ENCODE data around the gene WNT5A. TPM values are rescaled to one million over a fixed set of nuclear protein-coding genes. Genes with fewer than 3 reads are reported as not detected.

Gene WNT5A
- total RNA-seq, 1 experiment from 2014 or later, result 1.1 TPM

DNA sequence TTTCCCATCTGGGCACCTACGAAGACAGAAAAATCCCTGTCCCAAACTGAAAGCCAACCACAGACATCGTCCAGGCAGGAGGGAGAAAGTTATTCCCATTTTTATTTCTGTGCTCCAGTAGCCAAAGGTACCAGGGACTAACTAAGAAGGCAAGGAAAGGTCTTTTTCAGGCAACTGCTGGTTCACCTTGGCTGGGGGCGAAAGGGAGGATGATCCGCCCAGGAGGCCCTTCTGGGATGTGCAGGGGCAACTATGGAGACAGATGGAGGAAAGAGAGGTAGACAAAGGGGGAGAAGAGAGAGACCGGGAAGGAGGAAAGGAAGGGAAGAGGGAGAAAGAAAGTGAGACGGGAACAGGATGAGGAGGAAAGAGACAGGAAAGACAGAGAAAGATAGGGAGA, 13.3 kb downstream of the WNT5A start:
- TF ChIP-seq, protein P1, sequence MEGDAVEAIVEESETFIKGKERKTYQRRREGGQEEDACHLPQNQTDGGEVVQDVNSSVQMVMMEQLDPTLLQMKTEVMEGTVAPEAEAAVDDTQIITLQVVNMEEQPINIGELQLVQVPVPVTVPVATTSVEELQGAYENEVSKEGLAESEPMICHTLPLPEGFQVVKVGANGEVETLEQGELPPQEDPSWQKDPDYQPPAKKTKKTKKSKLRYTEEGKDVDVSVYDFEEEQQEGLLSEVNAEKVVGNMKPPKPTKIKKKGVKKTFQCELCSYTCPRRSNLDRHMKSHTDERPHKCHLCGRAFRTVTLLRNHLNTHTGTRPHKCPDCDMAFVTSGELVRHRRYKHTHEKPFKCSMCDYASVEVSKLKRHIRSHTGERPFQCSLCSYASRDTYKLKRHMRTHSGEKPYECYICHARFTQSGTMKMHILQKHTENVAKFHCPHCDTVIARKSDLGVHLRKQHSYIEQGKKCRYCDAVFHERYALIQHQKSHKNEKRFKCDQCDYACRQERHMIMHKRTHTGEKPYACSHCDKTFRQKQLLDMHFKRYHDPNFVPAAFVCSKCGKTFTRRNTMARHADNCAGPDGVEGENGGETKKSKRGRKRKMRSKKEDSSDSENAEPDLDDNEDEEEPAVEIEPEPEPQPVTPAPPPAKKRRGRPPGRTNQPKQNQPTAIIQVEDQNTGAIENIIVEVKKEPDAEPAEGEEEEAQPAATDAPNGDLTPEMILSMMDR (conservative IDR thresholded peaks at IDR 0.05), result no peak
- Mint-ChIP-seq H3K36me3 (ENCODE audit: insufficient read depth in 1 of 3, low read depth in 3 of 3) (no peaks in the 10 kb centered on the region), H3K9me3 (no peaks in the 10 kb centered on the region), H3K27me3 (ENCODE audit: low read depth) (peaks cover 67% of the 10 kb centered on the region), H3K4me3 (peak overlapping the region; percentile 63 to 77), H3K4me1 (peaks cover 7 to 11% of the 10 kb centered on the region in 2 experiments; a peak in 3 of 4 replicates), H3K27ac (no peak overlapping the region)
- H4K91ac ChIP-seq (ENCODE audit: insufficient read length, low read depth, low read length), result no peak overlapping the region
- H4K20me1 ChIP-seq (ENCODE audit: control insufficient read depth, insufficient read depth, insufficient read length), result no peaks in the 10 kb centered on the region
- H2BK5ac ChIP-seq (ENCODE audit: insufficient read length, low read length), result no peak overlapping the region
- no peak overlapping the region for H2BK120ac ChIP-seq (ENCODE audit: low read depth, low read length, poor library complexity, severe bottlenecking)
- H3K4me2 ChIP-seq (ENCODE audit: insufficient read depth, insufficient read length, low read length), result peak overlapping the region; percentile 71
- H2BK15ac ChIP-seq (ENCODE audit: low read depth, low read length), result no peak overlapping the region
- no peak overlapping the region for H2AFZ ChIP-seq (ENCODE audit: low read length)
- peaks cover 20% of the 10 kb centered on the region for H3K27me3 ChIP-seq (ENCODE audit: insufficient read depth, low read length)
- WGBS (ENCODE audit: extremely low coverage, insufficient read length, low lambda C conversion rate), result no CpG with 5 or more reads among the region's 6 CpGs
- H3K4me1 ChIP-seq (ENCODE audit: insufficient read depth, low read length), result peaks cover 2% of the 10 kb centered on the region; the same call in 1 of the 2 replicates
- no peak overlapping the region for H3K56ac ChIP-seq (ENCODE audit: insufficient read length, low read depth, low read length)
- no peak overlapping the region for H3K9ac ChIP-seq (ENCODE audit: extremely low read depth, insufficient read length, low read length)
- H3K79me1 ChIP-seq (ENCODE audit: insufficient read depth, low read depth, low read length, poor library complexity, severe bottlenecking), result no peaks in the 10 kb centered on the region
- H4K8ac ChIP-seq (replicated peaks; ENCODE audit: insufficient read length, low read depth, low read length), result no peak overlapping the region
- no peak overlapping the region for H2BK12ac ChIP-seq (ENCODE audit: insufficient read length, low read depth, low read length)
- no peak overlapping the region for H2BK20ac ChIP-seq (ENCODE audit: low read depth, low read length, poor library complexity, severe bottlenecking)
- H3K23ac ChIP-seq (ENCODE audit: insufficient read length, low read depth, low read length), result no peak overlapping the region
- no peaks in the 10 kb centered on the region for H3K79me2 ChIP-seq (ENCODE audit: insufficient read depth, low read length)
- H3T11ph ChIP-seq (ENCODE audit: low read length), result no peak overlapping the region
- no peak overlapping the region for H3K4ac ChIP-seq (ENCODE audit: low read depth, low read length)
- no peak overlapping the region for H4K5ac ChIP-seq (ENCODE audit: insufficient read length, low read depth, low read length)
- no peak overlapping the region for H3K18ac ChIP-seq (ENCODE audit: insufficient read length, low read depth, low read length)
- no peak overlapping the region for H3K14ac ChIP-seq (ENCODE audit: insufficient read depth, low read length)
- H3K23me2 ChIP-seq (ENCODE audit: insufficient read length, low read depth, low read length, poor library complexity, severe bottlenecking), result no peaks in the 10 kb centered on the region
- no peak for DNase-seq
- no peak overlapping the region for H2AK5ac ChIP-seq (ENCODE audit: insufficient read length, low read length)
- no peak overlapping the region for H3K27ac ChIP-seq (ENCODE audit: insufficient read length, low read depth, low read length)
- H3K9me3 ChIP-seq (ENCODE audit: control insufficient read depth, low read depth, low read length), result no peaks in the 10 kb centered on the region

Data from H9 (cell line).